ENCODE measurements around the gene PLA2G4C.

PLA2G4C gene

DNA sequence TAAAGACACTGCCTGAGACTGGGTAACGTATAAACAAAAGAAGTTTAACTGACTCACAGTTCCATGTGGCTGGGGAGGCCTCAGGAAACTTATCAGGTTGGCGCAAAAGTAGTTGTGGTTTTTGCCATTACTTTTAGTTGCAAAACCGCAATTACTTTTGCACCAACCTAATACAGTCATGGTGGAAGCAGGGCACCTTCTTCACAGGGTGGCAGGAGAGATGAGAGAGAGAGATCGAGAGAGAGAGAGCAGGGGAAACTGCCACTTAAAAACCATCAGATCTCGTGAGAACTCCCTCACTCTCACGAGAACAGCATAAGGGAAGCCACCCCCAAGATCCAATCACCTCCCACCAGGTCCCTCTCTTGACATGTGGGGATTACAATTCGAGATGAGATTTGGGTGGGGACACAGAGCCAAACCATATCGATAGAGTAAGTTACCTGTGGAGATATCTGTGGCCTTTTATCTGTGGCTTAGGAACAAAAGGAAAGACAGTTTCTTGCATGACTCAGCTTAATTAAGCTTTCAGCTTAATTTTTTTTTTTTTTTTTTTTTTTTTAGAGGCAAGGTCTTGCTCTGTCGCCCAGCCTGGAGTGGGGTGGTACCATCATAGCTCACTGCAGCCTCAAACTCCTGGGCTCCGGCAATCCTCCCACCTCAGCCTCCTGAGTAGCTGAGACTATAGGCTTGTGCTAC, 59.1 kb downstream of the PLA2G4C start:
- DNase-seq: no peak

DNA sequence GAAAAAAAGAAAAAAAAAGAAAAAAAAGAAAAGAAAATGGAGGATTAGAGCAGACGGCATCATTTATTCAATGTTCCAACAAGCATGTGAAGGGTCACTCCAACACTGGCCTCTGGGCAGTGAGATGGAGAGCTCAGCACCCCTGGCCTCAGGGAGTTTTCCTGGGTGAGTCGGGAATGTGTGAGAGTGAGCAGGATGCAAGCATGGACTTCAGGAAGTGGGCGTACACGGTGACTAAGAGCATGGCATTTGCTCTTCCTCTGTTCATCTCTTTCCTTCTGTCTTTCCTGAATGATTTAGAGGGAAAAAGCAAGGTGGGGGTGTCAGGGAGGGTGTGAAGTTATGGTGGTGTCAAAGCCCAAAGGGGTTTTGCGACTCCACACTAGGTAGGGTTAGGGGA, 66.1 kb downstream of the PLA2G4C start:
- DNase-seq: no peak

DNA sequence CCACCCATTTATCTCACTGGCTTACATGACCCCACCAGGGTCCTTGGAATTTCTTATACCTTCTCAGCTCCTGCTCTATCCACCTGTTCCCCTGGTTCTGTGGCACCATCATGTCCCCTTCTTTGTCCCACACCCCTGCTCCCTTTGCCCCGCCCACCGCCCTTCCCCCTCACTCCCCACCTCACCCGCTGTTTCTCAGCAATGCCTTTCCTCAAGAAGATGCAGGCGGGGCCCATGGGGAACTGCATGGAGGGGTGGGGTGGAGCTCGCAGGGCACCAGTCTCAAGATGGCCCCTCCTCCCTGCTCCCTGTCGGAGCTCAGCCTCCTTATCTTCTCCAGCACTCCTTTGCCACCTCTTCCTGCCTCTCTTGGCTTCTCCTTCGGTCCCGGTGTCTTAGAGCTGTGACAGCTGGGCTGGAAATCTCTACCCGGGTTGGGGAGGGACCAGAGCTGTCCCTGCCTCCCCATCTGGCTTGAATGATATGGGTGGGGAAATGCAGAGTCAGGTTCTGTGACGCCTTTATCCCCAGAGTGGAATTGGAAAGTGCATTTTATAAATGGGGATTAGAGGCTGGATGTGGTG, 66.8 kb downstream of the PLA2G4C start, which contains the start of gene CABP5:
Gene CABP5, minus strand, starts transcription at position 405 of the 584 bp plus-strand sequence. Its CDS starts 157 bp downstream, at position 248.
- no peak for DNase-seq

DNA sequence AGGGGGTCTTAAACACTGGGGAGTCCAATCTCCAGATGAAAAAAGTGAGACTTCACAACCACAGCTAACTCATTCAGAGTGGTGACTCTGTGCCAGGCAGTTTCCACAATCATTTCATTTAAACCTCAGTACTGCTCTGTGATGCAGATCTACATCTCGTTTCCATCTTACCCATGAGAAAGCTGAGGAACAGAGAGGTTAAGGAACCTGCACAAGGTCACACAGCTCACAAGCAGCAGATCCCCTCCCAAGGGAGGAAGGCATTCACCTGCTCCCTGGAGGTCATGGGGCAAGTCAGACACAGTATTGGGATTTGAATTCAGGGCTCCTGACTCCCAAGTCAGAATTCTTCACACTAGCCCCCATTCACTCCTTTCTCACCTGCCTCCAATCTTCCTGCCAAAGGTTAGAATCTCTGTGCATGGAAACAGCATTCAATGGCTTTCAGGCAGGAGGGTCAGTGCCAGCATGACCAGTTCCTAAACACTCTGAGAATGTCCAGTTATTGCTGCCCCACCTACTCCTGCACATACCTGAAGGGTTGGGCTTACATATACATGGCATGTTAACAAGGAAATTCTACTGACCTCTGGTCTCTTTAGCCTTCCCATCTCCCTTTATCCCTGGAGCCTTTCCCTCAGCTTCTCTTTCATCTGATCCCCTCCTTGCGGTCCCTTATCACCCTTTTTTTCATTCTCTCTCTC, 68.6 kb downstream of the PLA2G4C start:
- DNase-seq: no peak

DNA sequence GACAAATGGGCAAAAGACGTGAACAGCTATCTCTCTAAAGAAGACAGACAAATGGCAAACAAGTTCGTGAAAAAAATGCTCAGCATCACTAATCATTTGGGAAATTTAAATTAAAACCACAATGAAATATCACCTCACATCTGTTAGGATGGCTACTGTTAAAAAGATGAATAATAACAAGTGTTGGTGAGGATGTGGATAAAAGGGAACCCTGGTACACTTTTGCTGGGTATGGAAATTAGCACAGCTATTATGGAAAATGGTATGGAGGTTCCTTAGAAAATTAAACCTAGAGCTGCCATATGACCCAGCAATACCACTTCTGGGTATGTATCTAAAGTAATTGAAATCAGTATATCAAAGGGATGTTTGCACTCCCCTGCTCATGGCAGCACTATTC, 73.9 kb downstream of the PLA2G4C start:
- DNase-seq: no peak

DNA sequence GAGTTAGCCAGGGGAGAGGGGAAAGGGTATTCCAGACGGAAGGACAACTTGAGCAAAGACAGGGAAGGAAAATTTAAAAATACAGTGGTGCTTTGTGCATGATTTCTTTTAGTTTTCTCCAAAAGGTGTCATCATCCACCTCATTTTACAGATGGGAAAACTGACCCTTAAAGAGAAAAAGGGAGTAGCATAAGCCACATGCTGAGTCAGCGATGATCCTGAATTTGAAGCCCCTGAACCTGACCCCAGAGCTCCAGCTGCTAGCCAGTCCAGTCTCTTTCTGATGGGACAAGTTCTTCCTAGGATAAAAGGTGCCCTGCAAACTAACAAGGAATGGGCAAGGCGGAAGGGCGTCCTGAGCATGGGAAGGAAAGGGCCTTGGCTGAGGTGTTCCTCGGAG, 77.0 kb downstream of the PLA2G4C start:
- no peak for DNase-seq

DNA sequence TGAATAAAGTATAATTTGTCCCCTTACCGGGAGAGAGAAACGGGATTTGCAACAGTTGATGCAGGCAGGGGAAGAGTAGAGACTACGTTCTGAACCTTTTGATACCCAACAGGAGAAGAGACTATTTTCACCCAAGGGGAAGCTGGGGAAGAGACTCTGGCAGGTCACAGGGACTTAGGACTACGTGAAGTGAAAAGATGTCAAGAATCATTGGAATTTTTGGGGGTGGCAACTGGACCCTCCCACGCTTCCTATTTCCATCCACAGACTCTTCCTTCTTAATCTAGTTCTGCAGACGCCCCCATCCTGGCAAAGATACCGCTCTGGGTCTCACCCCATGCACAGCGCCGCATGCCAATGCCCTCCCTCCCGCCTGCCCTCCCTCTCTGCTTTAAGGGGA, 80.5 kb downstream of the PLA2G4C start:
- DNase-seq: no peak

DNA sequence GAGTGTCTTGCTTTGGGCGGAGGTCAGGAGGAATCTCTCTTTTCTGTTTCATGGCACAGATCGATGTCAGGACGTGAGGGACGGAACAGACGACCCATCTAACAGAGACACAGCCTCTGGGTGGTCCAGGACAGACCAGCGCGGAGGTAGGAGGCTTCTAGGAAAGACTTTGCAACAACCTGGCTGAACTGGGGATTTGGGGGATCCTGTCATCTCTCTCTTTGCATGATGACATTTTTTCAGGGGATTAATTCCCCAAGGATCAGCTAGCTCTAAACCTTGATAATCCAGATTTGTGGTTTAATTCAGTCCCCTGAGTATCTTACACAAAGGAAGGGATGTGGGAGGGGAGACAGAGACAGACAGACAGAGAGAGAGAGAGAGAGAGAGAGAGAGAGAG, 81.2 kb downstream of the PLA2G4C start:
- no peak for DNase-seq

DNA sequence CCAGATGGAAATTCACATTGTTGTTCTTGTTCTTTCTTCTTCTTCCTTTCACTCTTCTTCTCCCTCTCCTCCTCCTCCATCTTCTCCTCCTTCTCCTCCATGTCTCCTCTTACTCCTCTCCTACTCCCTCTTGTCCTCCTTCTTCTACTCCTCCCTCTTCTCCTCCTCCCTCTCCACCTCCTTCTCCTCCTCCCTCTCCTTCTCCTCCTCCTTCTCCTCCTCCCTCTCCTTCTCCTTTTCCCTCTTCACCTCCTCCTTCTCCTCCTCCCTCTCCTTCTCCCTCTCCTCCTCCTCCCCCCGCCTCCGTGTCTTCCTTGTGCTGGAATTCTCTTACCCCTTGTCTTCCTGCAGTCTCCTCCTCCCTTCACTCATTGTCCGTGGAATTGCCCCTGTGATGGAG, 85.1 kb downstream of the PLA2G4C start:
- no peak for DNase-seq

DNA sequence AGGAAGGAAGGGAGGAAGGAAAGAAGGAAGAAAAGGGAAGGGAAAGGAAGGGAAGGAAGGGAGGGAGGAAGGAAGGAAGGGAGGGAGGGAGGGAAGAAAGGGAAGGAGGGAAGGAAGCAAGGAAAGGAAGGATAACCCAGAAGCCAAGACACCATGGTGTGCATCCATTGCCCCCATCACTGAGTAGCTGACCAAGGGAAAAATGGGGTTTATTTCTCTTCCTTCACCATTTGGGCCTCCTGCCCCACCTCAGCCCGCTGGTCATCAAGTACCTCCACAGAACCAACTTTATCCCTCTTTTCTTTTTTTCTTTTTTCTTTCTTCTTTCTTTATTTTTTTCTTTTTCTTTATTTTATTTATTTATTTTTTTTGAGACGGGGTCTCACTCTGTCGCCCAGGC, 87.1 kb downstream of the PLA2G4C start:
- no peak for DNase-seq

DNA sequence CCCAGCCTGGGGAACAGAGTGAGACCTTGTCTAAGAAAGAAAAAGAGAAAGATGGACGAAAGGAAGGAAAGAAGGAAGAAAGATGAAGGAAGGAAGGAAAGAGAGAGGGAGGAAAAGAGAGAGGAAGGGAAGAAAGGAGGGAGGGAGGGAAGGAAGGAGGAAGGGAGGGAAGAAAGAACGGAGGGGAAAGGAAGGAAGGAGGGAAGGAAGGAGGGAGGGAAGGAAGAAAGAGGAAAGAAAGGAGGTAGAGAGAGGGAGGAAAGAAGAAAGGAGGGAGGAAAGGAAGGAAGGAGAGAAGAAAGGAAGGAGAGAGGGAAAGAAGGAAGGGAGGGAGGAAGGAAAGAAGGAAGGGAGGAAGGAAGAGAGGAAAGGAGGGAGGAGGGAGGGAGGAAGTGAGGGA, 87.6 kb downstream of the PLA2G4C start:
- DNase-seq: no peak

DNA sequence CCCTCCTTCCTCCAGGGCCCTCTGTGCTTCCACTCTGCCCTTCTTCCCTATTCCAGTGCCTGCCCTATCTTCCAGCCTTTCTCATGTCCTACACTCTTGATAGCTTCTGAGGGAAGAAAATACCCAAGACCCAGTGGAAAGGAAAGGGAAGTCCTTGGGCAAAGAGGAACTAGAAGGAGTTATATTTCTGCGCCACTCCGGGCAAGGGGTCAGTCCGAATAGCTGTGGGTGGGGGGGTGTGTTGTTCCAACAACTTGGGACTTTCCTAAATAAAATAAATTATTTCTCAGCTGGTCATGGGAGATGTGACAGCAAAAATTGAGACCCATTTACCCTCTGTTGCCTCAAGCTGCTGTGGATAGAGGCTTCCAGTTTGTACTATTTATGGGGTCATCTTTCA, 89.9 kb downstream of the PLA2G4C start:
- no peak for DNase-seq

DNA sequence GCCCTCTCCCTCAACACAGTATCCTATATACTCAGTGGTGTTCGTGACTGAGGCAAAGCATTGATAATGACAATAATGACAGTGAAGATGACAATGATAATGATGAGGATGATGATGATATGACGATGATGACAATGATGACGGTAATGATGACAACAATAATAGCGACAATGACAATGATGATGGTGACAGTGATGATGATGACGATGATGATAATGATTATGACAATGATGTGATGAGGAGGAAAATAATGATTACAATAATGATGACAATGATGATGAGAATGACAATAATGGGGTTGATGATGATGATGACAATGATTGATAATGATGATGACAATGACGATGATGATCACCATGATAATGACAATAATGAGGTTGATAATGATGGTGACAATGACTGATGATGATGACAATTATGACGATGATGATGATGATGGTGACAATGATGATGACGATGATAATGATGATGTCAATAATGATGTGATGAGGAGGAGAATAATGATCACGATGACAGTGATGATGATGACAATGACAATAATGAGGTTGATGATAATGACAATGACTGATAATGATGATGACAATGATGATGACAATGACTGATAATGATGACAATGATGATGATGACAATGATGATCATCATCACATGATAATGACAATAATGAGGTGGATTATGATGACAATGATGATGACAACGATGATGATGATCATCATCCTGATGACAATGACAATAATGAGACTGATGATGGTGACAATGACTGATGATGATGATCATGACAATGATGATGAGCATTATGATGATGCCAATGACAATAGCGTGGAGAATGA, 99.5 kb downstream of the PLA2G4C start:
- no peak for DNase-seq

DNA sequence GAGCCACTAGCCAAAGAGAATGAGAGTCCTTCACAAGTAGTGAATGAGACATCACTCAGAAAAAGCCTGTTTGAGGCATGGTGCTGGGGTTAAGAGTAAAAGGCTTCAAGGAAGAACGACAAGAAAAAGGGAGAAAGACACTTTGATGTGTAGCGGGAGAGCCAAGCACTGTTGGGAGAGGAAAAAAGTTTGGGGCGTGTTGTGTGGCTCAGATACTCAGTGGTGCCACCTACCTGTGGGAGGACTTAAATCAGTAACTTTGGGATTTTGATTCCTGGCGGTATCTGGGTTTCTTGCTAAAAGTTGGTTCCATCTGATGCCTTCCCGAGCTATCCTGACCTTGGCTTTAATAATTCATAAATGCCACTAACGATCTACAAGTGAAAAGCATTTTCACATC, 103.9 kb downstream of the PLA2G4C start:
- DNase-seq: no peak

DNA sequence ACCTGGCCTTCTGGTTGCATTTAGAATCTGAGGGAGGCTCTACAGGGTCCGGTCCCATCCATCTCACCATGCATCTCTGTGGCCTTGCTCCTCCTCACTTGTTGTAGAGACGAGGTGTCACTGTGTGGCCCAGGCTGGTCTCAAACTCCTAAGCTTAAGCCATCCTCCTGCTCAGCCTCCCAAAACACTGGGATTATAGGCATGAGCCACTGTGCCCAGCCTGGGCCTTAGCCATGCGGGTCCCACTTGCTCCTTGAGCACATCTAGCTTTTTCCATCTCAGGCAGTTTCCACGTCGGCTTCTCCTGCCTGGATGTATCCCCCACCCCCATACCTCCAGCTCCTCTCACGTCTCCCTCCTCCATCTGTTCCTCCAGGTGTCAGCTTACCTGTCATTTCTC, 106.4 kb downstream of the PLA2G4C start:
- no peak for DNase-seq

DNA sequence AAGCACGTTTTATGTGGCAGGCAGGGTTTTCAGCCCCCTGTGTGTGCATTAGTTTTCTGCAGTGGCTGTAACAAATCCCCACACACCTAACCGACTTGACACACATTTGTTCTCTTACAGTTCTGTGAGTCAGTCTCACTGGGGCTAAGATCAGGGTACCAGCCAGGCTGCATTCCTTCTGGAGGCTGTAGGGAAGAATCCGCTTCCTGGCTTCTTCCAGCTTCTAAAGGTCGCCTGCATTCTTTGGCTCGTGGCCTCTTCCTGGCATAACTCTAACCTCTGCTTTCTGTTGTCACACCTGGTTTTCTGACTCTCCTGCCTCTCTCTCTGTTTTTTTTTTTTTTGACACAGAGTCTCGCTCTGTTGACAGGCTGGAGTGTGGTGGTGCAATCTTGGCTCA, 109.8 kb downstream of the PLA2G4C start:
- DNase-seq: no peak

DNA sequence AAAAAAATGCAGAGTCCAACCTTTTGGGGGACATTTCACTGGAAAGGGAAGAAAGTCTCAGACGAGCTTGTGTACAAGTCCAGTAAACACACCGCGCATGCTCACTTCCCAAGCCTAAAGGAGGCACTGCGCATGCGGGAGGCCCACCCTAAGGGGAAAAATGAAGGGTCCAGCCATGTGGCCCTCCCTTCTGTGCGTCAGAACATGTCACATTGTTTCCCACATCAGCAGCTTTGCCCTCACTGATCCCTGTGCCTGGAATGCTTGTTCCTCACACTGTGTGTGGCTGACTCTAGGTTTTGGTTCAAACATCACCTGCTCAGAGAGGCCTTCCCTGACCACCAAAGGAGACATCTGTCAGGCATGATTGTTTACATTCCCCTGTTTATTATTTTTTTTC, 111.8 kb downstream of the PLA2G4C start:
- DNase-seq: no peak

All from NCI-H446 treated with DMSO at 0.1 percent for 48 hours (cell line).